22Rv1 (cell line): ENCODE results near the gene ANXA6.

Experiments
- H3K27ac ChIP-seq: fragments of 450-650 bp; 2 replicates; pipeline ENCODE4 v1.5.1; 2017
- ZFX ChIP-seq: fragments of 450-650 bp; IDR thresholded peaks from 2 replicates; pipeline ENCODE4 v1.6.1; 2017; ENCODE audit warnings: antibody characterized with exemption, borderline replicate concordance
- TF ChIP-seq, protein P1 (sequence below): fragments of 450-650 bp; IDR thresholded peaks from 2 replicates; pipeline ENCODE4 v1.5.1; 2017; ENCODE audit warnings: mild to moderate bottlenecking

The ANXA6 gene

DNA sequence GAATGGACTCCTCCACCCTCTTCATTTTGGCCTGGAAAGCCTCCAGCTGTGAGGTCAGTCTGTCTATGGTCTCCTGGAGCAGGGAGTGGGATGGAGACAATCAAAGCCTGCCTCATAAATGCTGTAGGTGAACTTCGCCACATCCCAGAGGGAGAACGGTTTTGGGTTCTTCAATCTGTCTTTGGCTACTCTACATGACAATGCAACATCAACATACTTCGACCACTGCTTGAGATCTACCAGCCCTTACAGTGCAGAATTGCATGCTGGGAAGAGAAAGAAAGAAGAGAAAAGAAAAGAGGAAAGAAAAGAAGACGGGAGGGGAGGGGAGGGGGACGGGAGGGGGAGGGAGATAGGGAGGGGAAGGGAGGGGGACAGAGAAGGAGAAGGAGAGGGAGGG, 28.5 kb upstream of the ANXA6 start:
- H3K27ac ChIP-seq = no peak overlapping the region
- TF ChIP-seq, protein P1, sequence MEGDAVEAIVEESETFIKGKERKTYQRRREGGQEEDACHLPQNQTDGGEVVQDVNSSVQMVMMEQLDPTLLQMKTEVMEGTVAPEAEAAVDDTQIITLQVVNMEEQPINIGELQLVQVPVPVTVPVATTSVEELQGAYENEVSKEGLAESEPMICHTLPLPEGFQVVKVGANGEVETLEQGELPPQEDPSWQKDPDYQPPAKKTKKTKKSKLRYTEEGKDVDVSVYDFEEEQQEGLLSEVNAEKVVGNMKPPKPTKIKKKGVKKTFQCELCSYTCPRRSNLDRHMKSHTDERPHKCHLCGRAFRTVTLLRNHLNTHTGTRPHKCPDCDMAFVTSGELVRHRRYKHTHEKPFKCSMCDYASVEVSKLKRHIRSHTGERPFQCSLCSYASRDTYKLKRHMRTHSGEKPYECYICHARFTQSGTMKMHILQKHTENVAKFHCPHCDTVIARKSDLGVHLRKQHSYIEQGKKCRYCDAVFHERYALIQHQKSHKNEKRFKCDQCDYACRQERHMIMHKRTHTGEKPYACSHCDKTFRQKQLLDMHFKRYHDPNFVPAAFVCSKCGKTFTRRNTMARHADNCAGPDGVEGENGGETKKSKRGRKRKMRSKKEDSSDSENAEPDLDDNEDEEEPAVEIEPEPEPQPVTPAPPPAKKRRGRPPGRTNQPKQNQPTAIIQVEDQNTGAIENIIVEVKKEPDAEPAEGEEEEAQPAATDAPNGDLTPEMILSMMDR = no peak
- no peak for TF ChIP-seq ZFX

DNA sequence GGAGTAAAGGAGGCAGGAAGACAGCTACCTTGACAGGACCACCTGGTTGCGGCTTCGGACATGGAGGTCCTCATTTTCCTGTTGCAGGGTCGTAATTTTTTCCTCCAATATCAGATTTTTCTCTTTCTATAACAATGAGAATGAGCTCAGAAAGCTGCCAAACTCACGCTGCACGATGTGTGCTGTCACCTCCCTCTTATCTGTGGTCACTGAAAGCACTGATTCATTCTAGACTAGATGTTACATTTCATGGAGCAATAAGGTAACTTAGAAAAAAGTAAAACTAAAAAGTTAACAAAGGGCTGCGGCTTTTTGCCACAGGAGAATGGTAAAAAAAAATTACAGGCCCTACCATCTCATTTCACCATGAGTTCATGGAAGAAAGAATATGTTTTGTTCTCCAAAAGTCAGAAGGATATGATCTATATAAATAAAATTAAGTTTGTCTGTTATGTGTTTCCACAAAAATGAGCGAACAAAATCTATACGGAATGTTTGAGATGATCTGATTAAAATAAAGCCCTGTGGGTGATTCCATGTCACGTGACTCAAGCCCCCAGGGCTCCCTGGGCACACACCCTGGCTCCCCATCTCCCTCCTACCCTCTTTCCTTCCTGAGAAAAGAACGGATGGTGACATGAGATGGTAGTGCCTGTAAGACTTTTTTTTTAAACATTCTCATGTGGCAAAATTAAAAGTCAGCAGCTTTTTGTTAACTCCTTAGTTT, 26.9 kb upstream of the ANXA6 start:
- TF ChIP-seq, protein P1 = no peak
- TF ChIP-seq ZFX = no peak
- H3K27ac ChIP-seq = no peak overlapping the region

DNA sequence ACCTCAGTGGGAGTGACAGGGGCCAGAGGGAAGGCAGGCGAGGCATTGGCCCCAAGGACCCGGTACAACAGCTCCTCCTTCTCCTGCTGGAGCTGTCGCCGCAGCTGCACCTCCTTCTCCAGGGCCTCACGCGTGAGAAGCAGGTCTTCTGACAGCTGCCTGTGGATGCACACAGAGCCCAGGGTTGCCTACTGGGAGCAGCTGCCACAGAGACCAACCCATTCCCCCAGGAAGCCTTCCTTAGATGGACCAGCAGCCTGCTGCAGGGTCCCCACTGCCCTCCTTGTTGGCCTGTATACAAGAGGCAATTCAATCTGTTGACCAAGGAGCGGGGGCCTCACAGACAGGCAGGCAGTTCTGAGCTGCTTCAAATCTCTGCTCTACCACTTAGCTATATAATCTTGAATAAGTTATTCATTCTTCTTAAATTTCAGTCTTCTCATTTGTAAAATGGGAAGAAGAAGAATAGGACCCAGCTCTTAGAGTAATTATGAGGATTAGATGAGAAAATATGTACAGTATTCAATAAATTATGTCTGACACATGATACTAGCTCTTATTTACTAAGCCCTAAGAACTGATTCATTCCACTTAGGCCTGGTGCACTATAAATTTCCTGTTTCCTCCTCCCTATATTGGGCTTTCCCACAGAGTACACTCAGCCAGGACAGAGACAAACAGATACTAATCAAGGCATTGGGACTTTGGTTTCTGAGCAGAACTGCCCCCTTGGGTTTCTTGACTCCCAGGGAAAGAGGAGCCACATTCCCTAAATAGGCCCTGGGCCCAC, 26.1 kb upstream of the ANXA6 start:
- H3K27ac ChIP-seq = no peak overlapping the region
- no peak for TF ChIP-seq ZFX
- TF ChIP-seq, protein P1 = no peak

DNA sequence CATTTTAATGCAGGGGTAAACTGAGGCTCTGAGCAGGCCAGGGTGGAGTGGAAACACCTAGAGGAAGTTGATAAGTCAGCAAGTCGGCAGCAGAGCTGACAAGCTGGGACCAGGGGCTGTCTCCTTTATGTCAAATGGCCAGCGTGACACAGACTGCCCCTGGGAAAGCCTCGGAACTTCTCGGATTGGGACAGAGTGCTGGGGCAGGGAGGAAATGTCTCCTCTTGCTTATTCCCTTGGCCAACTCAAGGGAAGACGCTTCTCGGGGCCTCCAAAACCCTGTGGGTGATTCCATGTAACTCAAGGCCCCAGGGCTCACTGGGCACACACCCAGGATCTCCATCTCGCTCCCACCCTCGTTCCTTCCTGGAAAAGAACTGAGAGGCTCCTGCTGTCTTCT, 25.4 kb upstream of the ANXA6 start:
- TF ChIP-seq ZFX = no peak
- TF ChIP-seq, protein P1 = no peak
- no peak overlapping the region for H3K27ac ChIP-seq

DNA sequence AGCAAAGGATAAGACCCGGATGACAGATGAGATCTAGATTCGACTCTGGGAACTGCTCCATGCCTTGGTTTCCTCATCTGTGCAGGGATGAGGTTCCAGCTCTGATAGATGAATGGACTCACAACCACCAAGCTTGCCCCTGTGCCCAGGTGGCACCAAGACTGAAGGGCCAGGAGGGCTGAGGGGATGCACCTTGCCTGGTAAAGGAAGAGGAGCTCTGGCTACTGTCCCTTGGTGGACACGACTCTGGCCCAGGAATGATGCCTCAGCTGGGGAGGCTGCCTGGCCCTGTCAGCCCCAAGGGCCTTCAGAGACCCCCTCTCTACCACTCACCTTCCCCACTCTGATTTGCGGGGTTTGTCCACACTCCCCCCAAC, 24.9 kb upstream of the ANXA6 start:
- no peak overlapping the region for H3K27ac ChIP-seq
- TF ChIP-seq, protein P1 = no peak
- no peak for TF ChIP-seq ZFX

DNA sequence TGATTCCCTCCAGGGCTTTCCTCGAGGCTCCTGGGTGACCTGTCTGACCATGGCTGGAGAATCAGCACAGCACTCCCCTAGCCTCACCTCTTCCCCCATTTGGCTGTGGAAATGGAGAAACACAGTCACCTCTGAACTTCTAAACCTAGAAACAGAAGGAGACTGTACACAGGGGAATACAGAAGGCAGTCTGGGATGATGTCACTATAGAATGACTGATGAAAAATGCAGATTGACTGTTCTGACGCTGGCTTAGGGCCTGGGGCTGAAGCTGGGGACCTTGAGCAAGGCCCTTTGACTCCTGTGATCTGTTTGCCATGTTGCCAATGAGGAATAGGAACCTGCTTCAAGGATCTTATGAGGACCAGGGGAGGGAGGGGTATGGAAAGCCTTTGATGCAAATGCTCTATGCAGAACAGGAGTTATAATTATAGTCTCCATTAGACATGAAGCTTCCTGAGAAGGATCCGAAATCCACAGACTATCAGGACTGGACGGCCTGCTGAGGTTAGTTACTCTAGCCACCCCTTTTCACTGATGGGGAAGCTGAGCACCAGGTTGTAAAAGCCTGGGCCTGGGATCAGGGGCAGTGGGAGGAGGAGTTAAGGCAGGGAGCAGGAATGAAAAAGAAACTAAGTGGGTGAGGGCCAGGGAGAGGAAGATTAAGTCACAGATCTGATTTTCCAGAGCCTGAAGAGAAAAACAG, 24.4 kb upstream of the ANXA6 start:
- TF ChIP-seq, protein P1 = no peak
- no peak for TF ChIP-seq ZFX
- no peak overlapping the region for H3K27ac ChIP-seq

DNA sequence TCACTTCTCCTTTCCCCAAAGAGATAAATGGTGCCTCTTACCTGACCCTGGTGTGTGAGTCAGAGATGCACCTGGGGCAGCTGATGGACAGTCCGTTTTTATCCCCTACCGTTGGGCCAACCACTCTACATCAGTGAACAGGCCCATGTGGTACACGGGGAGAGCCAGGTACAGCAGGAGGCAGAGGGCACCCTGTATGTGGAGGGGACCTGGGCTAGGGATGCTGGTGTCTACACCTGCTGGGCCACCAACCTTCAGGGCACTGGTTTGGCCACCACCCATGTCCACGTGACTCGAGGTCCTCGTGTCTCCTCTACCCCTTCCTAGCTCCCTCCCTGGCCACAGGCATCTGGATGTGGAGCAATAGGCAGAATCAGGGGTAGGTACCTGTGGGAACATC, 22.7 kb upstream of the ANXA6 start:
- no peak overlapping the region for H3K27ac ChIP-seq
- TF ChIP-seq, protein P1 = no peak
- no peak for TF ChIP-seq ZFX
